Measurements from ENCODE around the gene GATAD2A.
"Not testable (repeated sequence)": the region's sequence is repeated elsewhere in the genome, so short reads cannot be mapped to it uniquely, and the experiment has no call there.

GATAD2A gene

DNA sequence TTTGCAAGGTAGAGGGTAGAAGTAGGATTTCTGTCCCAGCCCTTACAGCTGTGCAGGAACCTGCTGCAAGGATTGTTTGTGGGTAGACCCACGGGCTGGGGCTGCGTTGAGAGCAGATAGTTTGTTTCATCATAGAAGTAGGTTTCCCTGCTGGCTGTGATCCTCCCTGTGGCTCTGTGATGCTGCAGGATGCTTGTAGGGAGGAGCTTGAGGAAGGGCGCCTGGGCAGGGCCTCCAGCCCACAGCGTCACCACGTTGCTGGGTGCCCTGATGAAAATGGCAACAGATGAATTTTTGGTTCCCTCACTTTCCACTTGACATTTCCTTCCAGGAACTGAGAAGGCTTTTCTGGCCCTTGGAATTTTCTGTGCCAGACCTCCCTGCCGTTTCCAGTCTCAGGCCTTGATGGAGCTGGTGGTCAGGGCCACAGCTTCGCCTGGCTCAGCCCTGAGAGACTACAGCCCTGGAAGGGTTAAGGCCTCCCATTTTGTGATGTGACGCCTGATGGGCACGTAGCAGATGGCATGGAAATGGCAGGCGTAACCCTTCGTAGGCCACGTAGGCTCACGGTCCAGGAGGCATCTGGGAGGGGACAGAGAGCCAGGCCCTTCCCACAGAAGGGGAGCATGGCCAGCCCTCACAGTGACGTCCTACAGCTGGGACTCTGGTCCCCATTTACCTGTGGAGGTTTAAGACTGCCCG is 42.2 kb downstream of the GATAD2A start:
- peak; percentile 60 for DNase-seq (ENCODE audit: low read depth)

GRCh38 chr19:19448238-19448544 is 42.7 kb downstream of the GATAD2A start:
- no peak for DNase-seq (ENCODE audit: low read depth)

- DNase-seq (ENCODE audit: low read depth) = no peak
Observed at GRCh38 chr19:19451429-19452242, 46.2 kb downstream of the GATAD2A start.

- DNase-seq (ENCODE audit: low read depth) = no peak
Observed at GRCh38 chr19:19452243-19453124, 47.0 kb downstream of the GATAD2A start.

GRCh38 chr19:19453125-19453454 is 47.6 kb downstream of the GATAD2A start:
- no peak for DNase-seq (ENCODE audit: low read depth)

- not testable (repeated sequence) for DNase-seq (ENCODE audit: low read depth)
Observed at GRCh38 chr19:19455166-19455919, 49.9 kb downstream of the GATAD2A start.

DNA sequence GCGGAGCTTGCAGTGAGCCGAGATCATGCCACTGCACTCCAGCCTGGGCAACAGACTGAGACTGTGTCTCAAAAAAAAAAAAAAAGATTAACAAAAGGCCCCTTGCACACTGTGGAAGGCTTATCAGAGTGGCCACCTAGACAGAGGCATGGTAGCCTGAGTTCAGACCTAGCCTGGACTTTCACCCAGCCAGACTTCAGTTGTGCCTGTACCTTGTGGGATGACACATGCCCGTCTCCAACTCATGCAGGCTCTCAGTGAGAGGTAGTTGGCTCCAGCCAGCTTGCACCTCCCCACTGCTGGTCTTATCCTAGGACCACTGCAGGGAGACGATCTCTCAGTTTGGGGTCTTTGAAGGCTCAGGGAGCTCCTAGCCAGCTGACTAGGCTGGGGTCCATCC is 52.2 kb downstream of the GATAD2A start:
- DNase-seq (ENCODE audit: low read depth) = no peak

DNA sequence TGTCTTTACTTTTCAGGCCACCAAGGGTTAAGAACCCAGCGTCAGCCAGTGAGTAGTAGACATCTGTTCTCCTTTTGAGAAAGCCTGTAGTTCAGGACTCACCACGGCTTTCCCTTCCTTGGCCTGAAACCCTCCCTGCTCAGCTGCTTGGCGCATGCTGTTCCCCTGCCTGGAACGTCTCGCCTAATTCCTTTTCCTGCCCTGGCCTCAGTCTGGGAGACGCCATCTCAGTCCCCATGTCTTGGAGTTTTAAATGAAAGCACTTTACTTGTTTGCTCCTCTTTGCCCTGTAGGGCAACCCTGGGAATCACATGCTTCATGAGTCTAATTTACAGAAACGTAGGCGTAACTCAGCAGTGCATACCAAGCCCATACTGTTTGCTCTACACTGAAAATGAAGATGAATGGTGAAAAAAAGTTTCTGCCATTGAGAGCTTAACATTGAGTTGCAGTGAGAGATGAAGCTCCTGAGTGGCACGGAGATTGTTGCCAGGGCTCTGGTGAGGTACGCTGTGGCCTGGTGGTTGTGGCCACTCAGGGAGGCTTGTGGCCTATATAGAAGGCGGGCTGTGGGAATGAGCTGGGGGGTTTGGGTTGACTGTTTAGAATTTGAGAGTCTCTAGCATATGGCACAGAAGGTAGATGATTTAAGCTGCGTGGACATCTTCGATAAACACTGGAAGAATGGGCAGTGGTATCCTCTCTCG is 52.8 kb downstream of the GATAD2A start:
- DNase-seq (ENCODE audit: low read depth) = no peak

DNA sequence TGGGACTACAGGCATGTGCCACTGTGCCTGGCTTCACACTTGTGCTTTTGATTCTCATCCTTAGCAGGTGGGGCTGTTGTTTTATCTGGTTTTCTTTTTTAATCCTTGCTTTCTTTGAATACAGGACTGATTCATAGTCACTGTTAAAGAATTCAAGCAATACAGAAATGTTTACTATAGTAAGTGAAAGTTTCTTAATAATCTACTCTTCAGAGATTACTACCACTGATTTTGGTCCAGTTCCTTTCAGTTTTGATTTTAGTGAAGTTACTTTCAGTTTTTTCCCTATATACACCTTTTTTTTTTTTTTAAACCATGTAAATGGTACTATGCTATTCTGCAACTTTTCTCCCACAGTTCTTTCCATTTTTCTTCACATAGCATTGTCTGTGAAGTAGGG is 53.6 kb downstream of the GATAD2A start:
- peak; percentile 59 for DNase-seq (ENCODE audit: low read depth)

DNA sequence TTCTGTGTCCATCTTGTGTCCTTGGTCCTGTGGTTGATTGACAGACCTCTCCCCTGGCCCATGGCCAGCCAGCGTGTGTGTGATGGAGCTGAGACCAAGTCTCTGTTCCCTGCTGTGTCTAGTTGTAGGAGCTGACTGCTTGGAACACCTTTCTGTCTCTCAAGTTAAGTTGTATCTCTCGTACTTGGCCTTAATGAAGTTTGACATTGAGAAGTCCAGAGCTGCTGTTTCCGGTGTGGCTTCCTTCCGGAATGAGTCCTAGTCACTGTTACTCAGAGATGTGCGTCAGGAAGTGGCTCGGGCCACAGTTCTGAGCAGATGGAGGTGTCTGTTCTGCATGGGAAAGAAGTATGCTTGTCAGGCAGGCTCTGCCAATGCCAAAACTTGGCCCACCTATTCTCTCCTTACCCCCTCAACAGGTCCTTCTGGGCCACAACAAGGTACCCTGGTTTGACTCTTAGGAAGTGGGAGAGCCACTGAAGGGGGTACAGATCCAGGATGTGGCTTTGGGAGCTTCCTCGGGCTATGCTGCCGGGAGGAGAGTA is 54.3 kb downstream of the GATAD2A start:
- DNase-seq (ENCODE audit: low read depth) = peak; percentile 44

GRCh38 chr19:19460258-19460731 is 54.8 kb downstream of the GATAD2A start:
- no peak for DNase-seq (ENCODE audit: low read depth)

DNA sequence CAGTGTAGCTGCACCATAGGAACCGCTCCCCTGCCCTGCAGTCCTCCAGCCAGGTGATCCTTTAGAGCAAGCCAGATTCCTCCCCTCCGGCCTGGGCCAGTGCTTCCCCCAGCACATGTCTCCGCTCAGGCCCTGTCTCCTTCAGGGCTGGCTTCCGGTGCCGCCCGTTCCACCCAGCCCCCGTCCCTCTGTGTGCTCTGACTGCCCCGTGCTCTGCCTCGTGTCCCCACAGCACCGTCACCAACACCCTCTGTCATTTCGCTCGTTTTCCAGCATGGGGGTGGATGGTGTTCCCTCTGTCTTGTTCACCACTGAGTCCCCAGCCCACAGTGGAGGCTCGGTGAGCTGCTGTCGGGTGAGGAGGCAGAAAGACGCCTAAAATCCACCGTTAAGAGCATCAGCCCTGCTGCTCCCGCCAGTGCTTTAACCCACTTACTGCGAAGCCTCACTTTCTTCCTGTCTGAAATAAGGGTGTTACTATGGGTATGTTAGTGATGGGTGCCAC is 55.3 kb downstream of the GATAD2A start:
- no peak for DNase-seq (ENCODE audit: low read depth)

DNA sequence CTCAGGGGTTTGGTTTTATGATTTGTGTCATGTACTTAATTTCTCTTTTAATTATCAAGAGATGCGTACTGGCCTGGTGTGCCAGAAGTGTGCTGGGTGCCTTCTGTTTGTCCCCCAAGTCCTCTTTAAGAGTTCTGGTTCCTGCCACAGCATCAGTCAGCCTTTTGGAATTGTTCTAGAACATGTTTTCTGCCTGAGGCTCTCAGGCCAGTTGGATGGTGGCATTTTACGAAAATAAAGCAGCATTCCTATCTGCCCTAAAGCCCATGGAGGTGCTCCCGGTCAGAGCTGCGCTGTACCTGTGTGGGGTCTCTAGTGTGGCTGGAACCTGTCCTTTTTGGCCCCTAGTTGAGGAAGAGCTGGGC is 55.8 kb downstream of the GATAD2A start:
- DNase-seq (ENCODE audit: low read depth) = no peak

GRCh38 chr19:19461671-19462622 is 56.5 kb downstream of the GATAD2A start:
- peak; percentile 53 for DNase-seq (ENCODE audit: low read depth)

GRCh38 chr19:19463348-19464117 is 58.1 kb downstream of the GATAD2A start:
- peak; percentile 58 for DNase-seq (ENCODE audit: low read depth)

- DNase-seq (ENCODE audit: low read depth) = peak; percentile 87
Observed at GRCh38 chr19:19464339-19465098, 59.0 kb downstream of the GATAD2A start.

GRCh38 chr19:19465436-19466070 is 60.1 kb downstream of the GATAD2A start:
- DNase-seq (ENCODE audit: low read depth) = no peak

DNA sequence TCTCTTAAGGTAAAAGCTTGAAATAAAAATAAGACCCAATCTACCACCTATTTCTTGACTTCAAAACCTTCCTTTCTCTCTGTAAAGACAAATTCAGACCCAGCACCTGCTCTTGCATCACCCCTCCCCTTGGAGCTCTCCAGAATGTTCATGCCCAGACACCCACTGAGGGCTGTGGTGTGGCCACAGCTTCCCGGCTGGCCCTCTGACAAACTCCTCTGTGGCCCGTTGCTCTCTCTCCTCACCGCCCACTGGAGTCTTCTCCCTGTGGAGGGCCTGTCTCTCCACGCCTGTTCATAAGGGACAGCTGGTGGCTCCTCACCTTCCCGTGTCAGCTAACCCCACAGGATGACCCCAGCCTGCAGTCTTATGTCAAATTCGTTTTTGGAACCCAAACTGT is 60.7 kb downstream of the GATAD2A start:
- DNase-seq (ENCODE audit: low read depth) = no peak

Data from amniotic epithelial cell (primary cell).